WTC11 (cell line): ENCODE data around the gene KIF2C. TPM values are rescaled to one million over a fixed set of nuclear protein-coding genes. Genes with fewer than 3 reads are reported as not detected.
A peak's percentile ranks its signal among the peaks of the same experiment; 100 is the strongest.
"Not testable (repeated sequence)": the region's sequence is repeated elsewhere in the genome, so short reads cannot be mapped to it uniquely, and the experiment has no call there.

ENCODE experiments used
- ATAC-seq: fragments of 200-7000 bp; cut with Tn5 transposase; 2 replicates; pipeline ENCODE4 v1.10.0; 2021; ENCODE audit warnings: mild to moderate bottlenecking, moderate library complexity
- CTCF ChIA-PET: fragments of 300-600 bp; sonication (Branson Sonifier 250); formaldehyde crosslinking; loops from one replicate; lab custom pipeline; 2021; ENCODE audit warnings: antibody characterized with exemption; lab: Charles Lee
- POLR2A ChIA-PET: fragments of 350-600 bp; sonication (Branson Sonifier 250); formaldehyde crosslinking; loops from one replicate; lab custom pipeline; 2021; ENCODE audit warnings: antibody characterized with exemption; lab: Charles Lee
- DNase-seq: peaks from one replicate; pipeline ENCODE4 v3.0.0; 2021; ENCODE audit warnings: low spot score
- H3K27ac Mint-ChIP-seq: 2 replicates; pipeline ENCODE4 v1.8.0; 2021; ENCODE audit warnings: mixed read lengths
- H3K27me3 Mint-ChIP-seq: 2 replicates; pipeline ENCODE4 v1.8.0; 2021; ENCODE audit warnings: low read depth, mild to moderate bottlenecking, moderate library complexity, mixed read lengths
- H3K36me3 Mint-ChIP-seq: 2 replicates; pipeline ENCODE4 v1.8.0; 2021; ENCODE audit warnings: mixed read lengths
- H3K4me1 Mint-ChIP-seq: 2 replicates; pipeline ENCODE4 v1.8.0; 2022; ENCODE audit warnings: mixed read lengths
- H3K4me3 Mint-ChIP-seq: 2 replicates; pipeline ENCODE4 v1.8.0; 2021; ENCODE audit warnings: mild to moderate bottlenecking, moderate library complexity, mixed read lengths
- H3K9me3 Mint-ChIP-seq: 2 replicates; pipeline ENCODE4 v1.8.0; 2021; ENCODE audit warnings: mixed read lengths
- ATF1 ChIP-seq: sonication (generic); formaldehyde crosslinking; IDR thresholded peaks from 2 replicates; pipeline ENCODE4 v1.8.1; 2023; ENCODE audit warnings: mild to moderate bottlenecking, moderate library complexity, missing genetic modification reagents
- ERG ChIP-seq: fragments of 250-450 bp; sonication (Bioruptor Pico); IDR thresholded peaks from 2 replicates; pipeline ENCODE4 v1.8.0; 2021; ENCODE audit warnings: mild to moderate bottlenecking
- FOXJ3 ChIP-seq: sonication (generic); formaldehyde crosslinking; IDR thresholded peaks from 2 replicates; pipeline ENCODE4 v1.9.0; 2021; ENCODE audit warnings: missing genetic modification reagents, mild to moderate bottlenecking, borderline replicate concordance
- FOXK1 ChIP-seq: sonication (generic); formaldehyde crosslinking; IDR thresholded peaks from 2 replicates; pipeline ENCODE4 v1.8.0; 2022; ENCODE audit warnings: mild to moderate bottlenecking, moderate library complexity, missing genetic modification reagents
- FOXP4 ChIP-seq: sonication (generic); formaldehyde crosslinking; IDR thresholded peaks from 2 replicates; pipeline ENCODE4 v1.8.0; 2022; ENCODE audit warnings: mild to moderate bottlenecking, missing genetic modification reagents
- KAT7 ChIP-seq: sonication (generic); formaldehyde crosslinking; IDR thresholded peaks from 2 replicates; pipeline ENCODE4 v1.8.1; 2023; ENCODE audit warnings: missing genetic modification reagents, mild to moderate bottlenecking, borderline replicate concordance
- NR1H2 ChIP-seq: sonication (generic); formaldehyde crosslinking; IDR thresholded peaks from 2 replicates; pipeline ENCODE4 v1.9.0; 2021; ENCODE audit warnings: mild to moderate bottlenecking, moderate library complexity, missing genetic modification reagents
- NR2C2 ChIP-seq: sonication (generic); formaldehyde crosslinking; IDR thresholded peaks from 2 replicates; pipeline ENCODE4 v1.8.0; 2022; ENCODE audit warnings: mild to moderate bottlenecking, missing genetic modification reagents
- PRRX2 ChIP-seq: fragments of 250-450 bp; sonication (Bioruptor Pico); IDR thresholded peaks from 2 replicates; pipeline ENCODE4 v1.8.0; 2021; ENCODE audit warnings: mild to moderate bottlenecking
- RELA ChIP-seq: sonication (generic); formaldehyde crosslinking; IDR thresholded peaks from 2 replicates; pipeline ENCODE4 v1.8.1; 2022; ENCODE audit warnings: missing genetic modification reagents, mild to moderate bottlenecking, borderline replicate concordance
- TEAD4 ChIP-seq: sonication (generic); formaldehyde crosslinking; IDR thresholded peaks from 2 replicates; pipeline ENCODE4 v1.8.0; 2022; ENCODE audit warnings: mild to moderate bottlenecking, missing genetic modification reagents
- ZNF121 ChIP-seq: sonication (generic); formaldehyde crosslinking; IDR thresholded peaks from 2 replicates; pipeline ENCODE4 v1.8.0; 2023; ENCODE audit warnings: missing genetic modification reagents
- ZNF263 ChIP-seq: sonication (generic); formaldehyde crosslinking; IDR thresholded peaks from 2 replicates; pipeline ENCODE4 v1.8.1; 2022; ENCODE audit warnings: low read depth, mild to moderate bottlenecking, moderate library complexity, missing genetic modification reagents
- ZNF317 ChIP-seq: sonication (generic); formaldehyde crosslinking; IDR thresholded peaks from 2 replicates; pipeline ENCODE4 v1.8.1; 2023; ENCODE audit warnings: low read depth, mild to moderate bottlenecking, moderate library complexity, missing genetic modification reagents, borderline replicate concordance
- ZNF396 ChIP-seq: fragments of 250-450 bp; sonication (Bioruptor Pico); IDR thresholded peaks from 2 replicates; pipeline ENCODE4 v1.8.0; 2021; ENCODE audit warnings: mild to moderate bottlenecking, moderate library complexity, borderline replicate concordance
- ZNF512 ChIP-seq: sonication (generic); formaldehyde crosslinking; IDR thresholded peaks from 2 replicates; pipeline ENCODE4 v1.8.1; 2022; ENCODE audit warnings: missing genetic modification reagents, borderline replicate concordance
- total RNA-seq: library from RNA; stranded (reverse); gene quantifications from 3 replicates; pipeline ENCODE4 v1.2.3, GENCODE V29; 2021

KIF2C gene
- total RNA-seq, 1 experiment from 2014 or later = 93.8 TPM

- H3K4me3 Mint-ChIP-seq = peak overlapping the region; percentile 20
- no peak for TF ChIP-seq FOXK1 (CRISPR knock-in tag)
- no peak for TF ChIP-seq FOXJ3 (CRISPR knock-in tag)
- no peak for TF ChIP-seq ZNF317 (CRISPR knock-in tag)
- TF ChIP-seq ZNF263 = no peak
- no peak for TF ChIP-seq ZNF396 (CRISPR knock-in tag)
- TF ChIP-seq KAT7 (CRISPR knock-in tag) = no peak
- no peak for TF ChIP-seq ZNF121
- no peak for TF ChIP-seq ATF1 (CRISPR knock-in tag)
- TF ChIP-seq ZNF512 (CRISPR knock-in tag) = no peak
- no peak for TF ChIP-seq TEAD4 (CRISPR knock-in tag)
- TF ChIP-seq NR2C2 (CRISPR knock-in tag) = no peak
- TF ChIP-seq PRRX2 (CRISPR knock-in tag) = no peak
- TF ChIP-seq FOXP4 = no peak
- TF ChIP-seq NR1H2 = no peak
- no peak for TF ChIP-seq ERG
- TF ChIP-seq RELA (CRISPR knock-in tag) = no peak
- ATAC-seq = peak; percentile 2; the same call in 1 of the 2 replicates
- H3K27me3 Mint-ChIP-seq = no peaks in the 10 kb centered on the region
- no peaks in the 10 kb centered on the region for H3K36me3 Mint-ChIP-seq
- H3K9me3 Mint-ChIP-seq = no peaks in the 10 kb centered on the region
- ChIA-PET CTCF (interaction anchor here (0.6 to 2.7 kb wide), 24 partner anchors 8 to 700 kb away, joined by 3 to 26 read pairs (median 6); partner anchors contain the start of genes BTBD19, EIF2B3, HECTD3 and PTCH2), POLR2A (interaction anchor here (0.6 to 2.0 kb wide), 6 partner anchors 15 to 49 kb away, joined by 3 to 11 read pairs (median 4); partner anchors contain the start of genes BTBD19 and RPS8)
- no peak for DNase-seq
- H3K27ac Mint-ChIP-seq = peak overlapping the region; percentile 79
- peaks cover 15% of the 10 kb centered on the region for H3K4me1 Mint-ChIP-seq
These were observed 53.3 kb downstream of the KIF2C start for GRCh38 chr1:44792736-44793502.

- not testable (repeated sequence) for ATAC-seq, DNase-seq, H3K9me3 Mint-ChIP-seq, H3K36me3 Mint-ChIP-seq, H3K27me3 Mint-ChIP-seq, H3K4me3 Mint-ChIP-seq, H3K27ac Mint-ChIP-seq
- CTCF ChIA-PET = interaction anchor here (1.8 to 2.0 kb wide), 2 partner anchors 10 to 38 kb away, joined by 5 to 9 read pairs; partner anchors contain the start of genes BTBD19 and DYNLT4
- peaks cover 24% of the 10 kb centered on the region for H3K4me1 Mint-ChIP-seq
- POLR2A ChIA-PET = interaction anchor here (4.3 kb wide), 1 partner anchor 16 kb away, joined by 43 read pairs; no protein-coding TSS in a partner anchor
These were observed 58.2 kb downstream of the KIF2C start for GRCh38 chr1:44797886-44798285.
